Muscle layer of colon (tissue), 2 donors: ENCODE measurements around the gene KIAA0825.

Experiments used
- H3K27ac ChIP-seq: one replicate; pipeline ENCODE4 v1.7.0; 2013; ENCODE audit warnings: low read depth, mild to moderate bottlenecking, low read length, moderate library complexity
- H3K27me3 ChIP-seq, 2 donors: one replicate each; pipeline ENCODE4 v1.7.0; 2013; ENCODE audit warnings: low read length in 2 of 2, mild to moderate bottlenecking in 2 of 2; ENCODE audit not compliant: insufficient read depth in 2 of 2, control insufficient read depth in 1 of 2
- H3K36me3 ChIP-seq: one replicate; pipeline ENCODE4 v1.7.0; 2013; ENCODE audit warnings: mild to moderate bottlenecking, low read length; ENCODE audit not compliant: insufficient read depth
- H3K4me1 ChIP-seq: one replicate; pipeline ENCODE4 v1.7.0; 2013; ENCODE audit warnings: mild to moderate bottlenecking, low read length; ENCODE audit not compliant: insufficient read depth
- H3K4me3 ChIP-seq, 2 donors: one replicate each; pipeline ENCODE4 v1.7.0; 2013; ENCODE audit warnings: low read length in 2 of 2, low read depth in 1 of 2, mild to moderate bottlenecking in 1 of 2, moderate library complexity in 1 of 2
- H3K9ac ChIP-seq: one replicate; pipeline ENCODE4 v1.7.0; 2013; ENCODE audit warnings: low read length
- H3K9me3 ChIP-seq: one replicate; pipeline ENCODE4 v1.7.0; 2013; ENCODE audit warnings: mild to moderate bottlenecking, low read length
- donor health status: abdominal sarcoma.
- donor health status: Adenocarcinoma of cecum.

The KIAA0825 gene

GRCh38 chr5:94395468-94395867, 222.9 kb downstream of the KIAA0825 start:
- H3K36me3 ChIP-seq = no peaks in the 10 kb centered on the region

GRCh38 chr5:94391996-94392395, 226.4 kb downstream of the KIAA0825 start:
- no peak overlapping the region for H3K27ac ChIP-seq
- no peaks in the 10 kb centered on the region for H3K36me3 ChIP-seq
- H3K4me1 ChIP-seq = no peaks in the 10 kb centered on the region
- H3K4me3 ChIP-seq = no peak overlapping the region
- H3K9ac ChIP-seq = no peak overlapping the region
- no peaks in the 10 kb centered on the region for H3K9me3 ChIP-seq
- no peaks in the 10 kb centered on the region for H3K27me3 ChIP-seq

More at GRCh38 chr5:94395468-94395867, 222.9 kb downstream of the KIAA0825 start:
- Histone ChIP-seq H3K27ac (no peak overlapping the region), H3K9me3 (no peaks in the 10 kb centered on the region), H3K27me3 (no peaks in the 10 kb centered on the region), H3K4me3 (no peak overlapping the region), H3K9ac (no peak overlapping the region), H3K4me1 (no peaks in the 10 kb centered on the region)

- H3K27me3 ChIP-seq = no peaks in the 10 kb centered on the region
- no peak overlapping the region for H3K9ac ChIP-seq
- H3K9me3 ChIP-seq = no peaks in the 10 kb centered on the region
- H3K4me1 ChIP-seq = no peaks in the 10 kb centered on the region
- H3K4me3 ChIP-seq = no peak overlapping the region
- H3K27ac ChIP-seq = no peak overlapping the region
- no peaks in the 10 kb centered on the region for H3K36me3 ChIP-seq
Observed at GRCh38 chr5:94389515-94389899, 228.9 kb downstream of the KIAA0825 start.

- Histone ChIP-seq H3K4me1 (no peaks in the 10 kb centered on the region), H3K27me3 (no peaks in the 10 kb centered on the region), H3K4me3 (no peak overlapping the region)
Observed at GRCh38 chr5:94388773-94389514, 229.5 kb downstream of the KIAA0825 start.

GRCh38 chr5:94385767-94386166, 232.6 kb downstream of the KIAA0825 start:
- no peaks in the 10 kb centered on the region for H3K36me3 ChIP-seq
- H3K4me1 ChIP-seq = no peaks in the 10 kb centered on the region
- H3K9ac ChIP-seq = no peak overlapping the region
- H3K27me3 ChIP-seq = no peaks in the 10 kb centered on the region
- no peak overlapping the region for H3K4me3 ChIP-seq
- H3K9me3 ChIP-seq = no peaks in the 10 kb centered on the region
- H3K27ac ChIP-seq = no peak overlapping the region

More at GRCh38 chr5:94388773-94389514, 229.5 kb downstream of the KIAA0825 start:
- no peak overlapping the region for H3K27ac ChIP-seq
- no peaks in the 10 kb centered on the region for H3K36me3 ChIP-seq
- H3K9ac ChIP-seq = no peak overlapping the region
- no peaks in the 10 kb centered on the region for H3K9me3 ChIP-seq

GRCh38 chr5:94378062-94378461, 240.3 kb downstream of the KIAA0825 start:
- no peaks in the 10 kb centered on the region for H3K9me3 ChIP-seq
- no peaks in the 10 kb centered on the region for H3K4me1 ChIP-seq
- no peaks in the 10 kb centered on the region for H3K27me3 ChIP-seq
- no peak overlapping the region for H3K4me3 ChIP-seq
- H3K27ac ChIP-seq = no peak overlapping the region
- no peak overlapping the region for H3K9ac ChIP-seq
- H3K36me3 ChIP-seq = no peaks in the 10 kb centered on the region

- Histone ChIP-seq H3K9ac (no peak overlapping the region), H3K36me3 (no peaks in the 10 kb centered on the region), H3K9me3 (no peaks in the 10 kb centered on the region), H3K4me1 (no peaks in the 10 kb centered on the region), H3K4me3 (no peak overlapping the region), H3K27me3 (no peaks in the 10 kb centered on the region), H3K27ac (no peak overlapping the region)
Observed at GRCh38 chr5:94376672-94377345, 241.6 kb downstream of the KIAA0825 start.

- Histone ChIP-seq H3K27me3 (no peaks in the 10 kb centered on the region), H3K27ac (no peak overlapping the region), H3K4me3 (no peak overlapping the region), H3K9me3 (no peaks in the 10 kb centered on the region), H3K4me1 (no peaks in the 10 kb centered on the region), H3K36me3 (no peaks in the 10 kb centered on the region), H3K9ac (no peak overlapping the region)
Observed at GRCh38 chr5:94375801-94376200, 242.6 kb downstream of the KIAA0825 start.

GRCh38 chr5:94374336-94374735, 244.1 kb downstream of the KIAA0825 start:
- no peak overlapping the region for H3K27ac ChIP-seq
- no peaks in the 10 kb centered on the region for H3K4me1 ChIP-seq
- no peak overlapping the region for H3K9ac ChIP-seq
- H3K27me3 ChIP-seq = no peaks in the 10 kb centered on the region
- no peak overlapping the region for H3K4me3 ChIP-seq
- H3K36me3 ChIP-seq = no peaks in the 10 kb centered on the region
- no peaks in the 10 kb centered on the region for H3K9me3 ChIP-seq

GRCh38 chr5:94367900-94368299, 250.5 kb downstream of the KIAA0825 start:
- Histone ChIP-seq H3K4me1 (no peaks in the 10 kb centered on the region), H3K27ac (no peak overlapping the region), H3K9me3 (no peaks in the 10 kb centered on the region)

GRCh38 chr5:94366811-94367210, 251.6 kb downstream of the KIAA0825 start:
- no peaks in the 10 kb centered on the region for H3K36me3 ChIP-seq
- H3K9ac ChIP-seq = no peak overlapping the region
- H3K27ac ChIP-seq = no peak overlapping the region
- no peaks in the 10 kb centered on the region for H3K9me3 ChIP-seq
- H3K27me3 ChIP-seq = no peaks in the 10 kb centered on the region
- H3K4me3 ChIP-seq = no peak overlapping the region
- no peaks in the 10 kb centered on the region for H3K4me1 ChIP-seq

More at GRCh38 chr5:94367900-94368299, 250.5 kb downstream of the KIAA0825 start:
- Histone ChIP-seq H3K27me3 (no peaks in the 10 kb centered on the region), H3K4me3 (no peak overlapping the region), H3K36me3 (no peaks in the 10 kb centered on the region), H3K9ac (no peak overlapping the region)

- no peaks in the 10 kb centered on the region for H3K9me3 ChIP-seq
- no peaks in the 10 kb centered on the region for H3K27me3 ChIP-seq
- H3K36me3 ChIP-seq = no peaks in the 10 kb centered on the region
- H3K27ac ChIP-seq = no peak overlapping the region
- H3K4me3 ChIP-seq = no peak overlapping the region
- no peaks in the 10 kb centered on the region for H3K4me1 ChIP-seq
- H3K9ac ChIP-seq = no peak overlapping the region
Observed at GRCh38 chr5:94362857-94363256, 255.5 kb downstream of the KIAA0825 start.
